Medulla oblongata (tissue), 1 donor: ENCODE measurements around the gene NFE2L2.
"Not testable (repeated sequence)": the region's sequence is repeated elsewhere in the genome, so short reads cannot be mapped to it uniquely, and the experiment has no call there.

Source experiments
- DNase-seq: peaks from one replicate; pipeline ENCODE4 v3.0.0-alpha.2; 2015; ENCODE audit errors: extremely low spot score

NFE2L2 gene

DNA sequence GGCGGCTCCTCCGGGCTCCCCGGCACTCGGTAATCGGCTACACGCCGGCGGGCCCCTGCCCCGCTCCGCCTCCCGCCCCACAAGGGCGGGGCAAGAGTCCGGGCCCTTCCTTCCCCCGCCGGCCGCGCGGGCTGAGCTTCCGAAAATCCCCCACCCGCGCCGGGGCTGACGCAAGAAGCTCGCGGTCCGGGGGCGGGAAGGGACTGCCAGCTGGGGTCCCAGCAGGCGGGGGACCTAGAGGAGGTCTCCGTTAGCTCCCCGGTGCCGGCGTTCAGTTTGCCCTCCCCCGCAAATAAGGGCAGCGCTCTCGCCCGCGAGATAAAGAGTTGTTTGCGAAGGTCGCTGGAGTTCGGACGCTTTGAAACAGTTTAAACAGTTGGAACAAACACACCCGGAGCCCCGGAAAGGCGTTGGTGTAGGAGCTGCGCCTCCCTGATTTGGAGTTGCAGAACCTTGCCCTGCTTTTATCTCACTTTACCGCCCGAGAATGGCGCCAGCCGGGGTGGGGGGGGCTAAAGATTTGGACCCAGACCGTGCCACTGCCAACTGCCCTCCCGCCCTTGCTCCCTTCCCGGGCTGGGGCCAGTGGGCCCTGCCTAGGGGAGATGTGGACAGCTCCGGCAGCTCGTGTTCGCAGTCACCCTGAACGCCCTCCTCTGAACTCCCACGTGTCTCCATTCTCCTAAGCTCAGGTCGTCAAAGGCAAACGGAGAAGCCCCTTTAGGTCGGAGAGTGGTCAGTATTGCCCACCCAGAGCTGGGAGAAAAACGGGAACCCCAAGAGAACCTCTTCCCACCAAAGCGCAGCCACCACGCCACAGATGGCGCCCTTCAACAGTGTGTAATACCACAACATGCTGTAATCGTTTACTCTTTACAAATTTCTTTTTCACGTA, at the start of gene NFE2L2:
Gene NFE2L2 (minus strand): TSS at position 35 of the 895 bp plus-strand sequence. CDS start 151 bp downstream, outside the sequence.
- DNase-seq: peak; percentile 95

DNA sequence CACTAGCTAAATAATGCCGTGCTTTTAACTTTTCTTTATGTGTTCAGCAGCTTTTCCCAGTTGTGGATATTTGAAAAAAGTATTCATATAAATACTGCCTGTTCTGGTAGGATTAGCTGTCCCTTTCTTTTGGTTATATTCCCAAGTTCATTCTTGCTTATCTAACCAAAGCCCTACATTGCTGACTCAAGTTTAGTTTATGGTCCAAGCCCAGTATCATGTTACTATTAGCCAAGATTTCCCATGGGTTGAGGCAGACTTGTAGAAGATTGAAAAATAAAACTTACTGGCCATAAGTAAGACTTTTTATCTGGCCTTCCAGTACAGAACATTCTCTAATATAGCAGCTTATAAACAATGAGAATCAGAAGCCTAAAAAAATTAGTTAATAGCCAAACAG, 49.7 kb upstream of the NFE2L2 start:
- DNase-seq: no peak

DNA sequence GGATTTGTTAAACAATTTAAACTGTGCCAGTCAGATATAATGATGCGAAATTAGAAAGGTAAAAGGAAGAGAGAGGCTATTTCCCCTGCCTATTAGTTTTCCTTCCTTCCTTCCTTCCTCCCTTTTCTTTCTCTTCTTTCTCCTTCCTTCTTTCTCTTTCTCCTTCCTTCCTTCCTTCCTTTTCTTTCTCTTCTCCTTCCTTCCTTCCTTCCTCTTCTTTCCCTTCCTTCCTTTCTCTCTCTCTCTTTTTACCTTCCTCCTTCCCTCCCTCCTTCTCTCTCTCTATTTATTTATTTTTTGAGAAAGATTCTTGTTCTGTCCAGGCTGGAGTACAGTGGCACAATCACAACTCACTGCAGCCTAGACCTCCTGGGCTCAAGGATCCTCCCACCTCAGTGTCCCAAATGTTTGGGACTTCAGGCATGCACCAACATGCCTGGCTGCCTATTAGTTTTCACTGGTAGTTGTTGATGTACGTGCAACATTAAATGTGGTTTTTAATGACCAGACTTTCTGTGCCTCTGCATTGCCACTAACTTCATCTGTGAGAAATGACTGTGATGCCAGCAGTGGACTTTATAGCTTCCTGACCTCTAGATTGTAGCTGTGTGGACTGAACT, 48.7 kb upstream of the NFE2L2 start:
- DNase-seq: no peak

DNA sequence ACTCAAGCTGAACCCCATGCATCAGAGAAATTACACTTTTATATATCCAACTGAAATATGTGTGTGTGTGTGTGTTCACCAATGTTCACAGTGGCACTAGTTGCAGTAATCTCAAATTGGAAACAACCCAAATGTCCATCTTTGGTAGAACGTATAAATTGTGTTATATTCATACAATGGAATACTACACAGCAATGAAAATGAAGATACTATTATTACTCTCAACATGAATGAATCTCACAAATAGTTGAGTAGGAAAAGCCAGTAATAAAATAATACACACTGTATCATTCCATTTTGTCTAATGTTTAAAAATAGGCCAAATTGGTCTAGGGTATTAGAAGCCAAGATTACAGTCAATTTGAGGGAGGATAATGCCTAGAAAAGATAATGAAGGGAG, 48.0 kb upstream of the NFE2L2 start:
- DNase-seq: no peak

DNA sequence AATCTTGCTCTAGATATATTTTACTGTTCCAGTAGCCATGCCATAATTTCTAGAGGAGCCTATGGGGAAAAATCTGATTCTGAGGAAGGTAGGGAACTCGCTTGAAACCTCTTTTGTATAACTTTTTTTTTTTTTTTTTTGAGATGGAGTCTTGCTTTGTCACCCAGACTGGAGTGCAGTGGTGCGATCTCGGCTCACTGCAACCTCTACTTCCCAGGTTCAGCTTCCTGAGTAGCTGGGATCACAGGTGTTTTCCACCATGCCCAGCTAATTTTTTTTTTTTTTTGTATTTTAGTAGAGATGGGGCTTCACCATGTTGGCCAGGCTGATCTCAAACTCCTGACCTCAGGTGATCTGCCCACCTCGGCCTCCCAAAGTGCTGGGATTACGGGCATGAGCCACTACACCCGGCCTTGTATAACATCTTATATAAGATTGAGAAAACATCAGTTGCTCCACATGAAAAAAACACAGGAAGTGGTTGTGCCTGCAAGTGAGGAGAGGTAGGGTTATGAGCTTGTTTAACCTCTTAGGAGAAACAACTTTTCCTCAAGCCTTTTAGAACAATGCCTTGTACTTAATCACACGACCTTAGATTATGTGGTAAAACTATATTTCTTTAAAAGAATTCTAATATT, 45.3 kb upstream of the NFE2L2 start:
- DNase-seq: not testable (repeated sequence)

DNA sequence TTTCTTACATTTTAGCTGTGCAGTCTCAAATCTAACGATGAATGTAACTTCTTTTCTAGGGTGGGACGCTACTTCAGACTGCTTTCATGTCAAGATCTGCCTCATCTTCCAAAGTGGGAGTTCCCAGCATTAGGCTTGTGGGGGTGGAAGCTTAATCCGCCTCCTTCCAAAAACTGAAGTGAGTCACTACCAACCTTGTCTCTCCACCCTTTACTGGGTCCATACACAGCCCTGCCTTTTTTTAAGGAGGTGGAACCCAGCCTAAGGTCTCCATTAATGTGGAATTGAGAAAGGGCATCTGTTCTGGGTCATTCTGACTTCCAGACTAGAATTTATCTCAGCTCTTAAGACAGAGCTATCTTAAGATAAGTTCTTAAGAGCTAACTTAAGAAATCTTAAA, 42.0 kb upstream of the NFE2L2 start:
- DNase-seq: no peak

DNA sequence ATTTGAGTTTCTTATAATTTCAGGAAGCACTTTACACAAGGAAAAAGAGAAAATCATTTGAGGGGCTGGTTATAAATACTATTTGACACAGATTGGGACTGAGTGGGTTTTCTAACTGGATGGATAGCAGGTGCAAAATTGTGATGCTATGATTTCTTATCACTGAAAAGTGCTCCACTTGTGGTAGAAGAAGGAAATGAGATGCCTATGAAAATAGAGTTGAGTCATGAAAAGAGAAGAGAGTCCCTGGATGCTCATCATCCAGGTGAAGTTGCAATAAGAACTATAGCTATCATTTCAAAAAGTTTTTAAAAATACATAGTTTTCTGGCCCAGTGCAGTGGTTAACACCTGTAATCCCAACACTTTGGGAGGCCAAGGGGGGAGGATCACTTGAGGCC, 39.4 kb upstream of the NFE2L2 start:
- DNase-seq: no peak

DNA sequence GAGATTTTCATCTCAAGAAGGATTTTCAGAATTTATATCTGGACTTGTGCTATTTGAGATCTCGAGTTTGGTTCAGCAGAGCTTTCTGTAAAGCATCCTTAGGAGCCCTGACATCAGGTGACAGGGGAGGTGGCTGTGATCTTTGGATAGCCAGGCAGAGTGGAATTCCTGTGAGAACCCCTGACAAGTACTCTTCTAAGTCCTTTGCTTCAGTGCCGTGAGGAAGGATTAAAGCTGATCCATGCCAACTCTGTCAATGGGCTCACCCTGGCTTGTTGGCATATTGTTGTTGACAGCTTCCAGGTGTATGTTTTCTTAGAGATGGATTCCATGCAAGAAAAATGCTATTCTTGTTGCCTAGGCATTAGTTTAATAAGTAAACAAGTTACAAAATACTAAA, 38.0 kb upstream of the NFE2L2 start:
- no peak for DNase-seq

DNA sequence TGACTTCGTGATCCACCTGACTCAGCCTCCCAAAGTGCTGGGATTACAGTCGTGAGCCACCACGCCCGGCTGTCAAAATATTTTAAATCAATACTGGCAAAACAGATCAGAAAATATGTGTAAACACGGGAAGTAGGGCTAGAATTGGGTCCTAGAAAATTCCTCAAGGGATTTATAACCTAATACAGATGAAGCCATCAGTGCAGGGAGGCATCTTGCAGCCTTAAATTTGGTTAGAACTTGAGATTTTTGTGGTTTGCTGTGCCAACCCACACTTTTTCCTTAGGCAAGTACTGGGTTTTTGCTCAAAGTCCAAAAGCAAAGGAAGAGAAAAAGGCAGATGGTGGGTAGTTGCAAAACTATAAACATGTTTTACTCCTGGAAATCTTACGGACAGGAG, 33.7 kb upstream of the NFE2L2 start:
- DNase-seq: no peak

DNA sequence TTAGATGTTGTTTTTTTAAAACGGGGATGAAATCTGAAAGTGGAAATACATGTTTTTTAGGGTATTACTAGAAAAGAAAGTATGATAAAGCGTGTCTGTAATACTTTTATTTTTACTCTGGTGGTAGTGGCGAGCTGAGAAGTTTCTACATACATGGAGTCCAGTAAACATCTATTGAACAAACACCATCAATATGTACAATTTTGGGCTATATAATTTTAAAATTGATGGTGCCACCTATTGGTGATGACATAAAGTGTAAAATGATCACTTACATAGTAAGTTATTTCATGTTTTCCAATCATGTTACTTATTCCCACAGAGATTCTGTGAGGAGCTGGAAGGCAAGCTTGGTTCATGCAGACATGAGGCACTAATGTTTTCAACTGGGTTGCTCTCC, 31.5 kb upstream of the NFE2L2 start:
- DNase-seq: peak; percentile 47

DNA sequence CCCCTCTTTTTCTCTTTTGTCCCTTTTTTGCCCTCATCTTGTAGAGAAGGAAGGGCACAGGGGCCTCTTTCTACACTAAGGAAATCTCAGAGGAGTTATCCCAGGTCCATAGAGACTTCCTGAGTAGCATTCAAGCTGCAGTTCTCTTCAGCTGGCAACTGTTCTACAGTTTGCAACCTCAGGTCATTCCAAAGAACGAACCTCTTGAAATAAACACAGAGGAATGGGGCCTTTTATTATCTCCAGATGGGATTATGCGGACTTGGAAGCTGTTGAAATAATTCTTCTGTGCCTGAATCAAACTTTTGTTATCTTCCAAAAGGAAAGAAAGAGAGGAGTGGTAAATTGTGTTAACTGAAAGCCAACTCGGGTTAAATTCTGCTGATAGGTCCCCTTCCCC, 31.0 kb upstream of the NFE2L2 start:
- DNase-seq: peak; percentile 26

DNA sequence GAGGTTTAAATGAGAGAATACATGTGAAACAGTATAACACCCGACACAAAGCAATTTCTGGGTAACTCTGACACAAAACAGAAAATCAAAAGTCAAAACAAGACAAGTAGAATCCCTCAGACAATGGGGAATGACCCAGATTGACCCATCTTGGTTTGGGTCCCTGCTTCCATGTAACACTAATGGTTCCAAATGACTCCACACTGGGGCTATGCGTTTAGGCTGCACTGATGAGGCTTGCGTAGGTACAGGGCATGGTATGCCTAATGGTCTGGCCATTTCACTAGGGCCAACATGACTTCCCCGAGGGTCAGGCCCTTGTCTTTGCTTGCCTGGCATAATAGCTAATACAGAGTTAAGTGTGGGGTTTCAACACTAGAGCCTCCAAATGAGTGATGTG, 27.2 kb upstream of the NFE2L2 start:
- no peak for DNase-seq

DNA sequence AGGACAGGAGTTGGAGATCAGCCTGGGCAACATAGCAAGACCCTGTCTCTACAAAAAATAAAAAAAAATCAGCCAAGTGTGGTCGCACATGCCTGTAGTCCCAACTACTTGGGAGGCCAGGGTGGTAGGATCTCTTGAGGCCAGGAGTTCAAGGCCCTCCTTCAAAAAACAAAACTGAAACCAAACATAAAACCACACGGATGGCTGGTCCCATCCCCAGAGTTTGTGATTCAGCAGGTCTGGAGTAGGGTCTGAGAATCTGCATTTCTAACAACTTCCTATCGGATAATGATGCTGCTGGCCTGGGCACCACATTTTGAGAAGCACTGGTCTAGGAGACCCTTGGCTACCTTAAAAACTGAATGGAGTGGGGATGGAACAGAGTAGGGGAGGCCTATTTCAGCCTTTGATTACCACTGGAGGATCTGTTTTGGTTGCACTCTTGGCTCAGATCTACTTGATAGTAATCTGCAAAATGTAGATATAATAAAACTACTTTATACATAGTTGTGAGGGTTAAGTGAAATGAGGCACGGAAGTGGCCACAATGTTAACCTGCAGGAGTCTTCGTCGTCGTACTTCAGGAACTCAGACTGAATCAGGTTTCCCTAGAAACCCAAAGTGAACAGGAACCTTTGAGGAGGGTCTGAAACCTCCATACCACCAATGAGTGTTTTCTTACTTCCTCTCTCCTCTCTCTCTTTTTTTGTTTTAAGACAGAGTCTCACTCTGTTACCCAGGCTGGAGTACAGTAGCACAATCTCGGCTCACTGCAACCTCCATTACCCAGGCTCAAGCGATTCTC, 25.5 kb upstream of the NFE2L2 start:
- DNase-seq: no peak

DNA sequence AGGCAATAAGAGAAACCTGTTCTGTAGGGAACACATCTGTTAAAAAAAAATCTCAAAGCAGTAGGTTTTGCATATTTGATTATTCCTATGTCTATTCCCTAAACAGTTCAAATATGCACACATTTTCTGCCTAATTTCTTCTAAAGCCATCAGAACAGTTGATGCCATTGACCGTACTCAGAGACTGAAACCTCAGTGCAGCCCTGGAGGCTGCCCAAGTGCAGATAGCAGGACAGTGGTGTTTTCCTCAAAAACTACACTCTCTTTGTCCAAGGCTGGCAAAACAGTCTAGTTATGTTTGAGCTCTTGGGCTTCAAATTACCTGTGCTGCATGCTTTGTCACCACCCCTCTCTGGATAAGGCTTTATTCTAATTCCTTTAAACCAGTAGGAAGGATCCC, 23.3 kb upstream of the NFE2L2 start:
- peak; percentile 23 for DNase-seq

DNA sequence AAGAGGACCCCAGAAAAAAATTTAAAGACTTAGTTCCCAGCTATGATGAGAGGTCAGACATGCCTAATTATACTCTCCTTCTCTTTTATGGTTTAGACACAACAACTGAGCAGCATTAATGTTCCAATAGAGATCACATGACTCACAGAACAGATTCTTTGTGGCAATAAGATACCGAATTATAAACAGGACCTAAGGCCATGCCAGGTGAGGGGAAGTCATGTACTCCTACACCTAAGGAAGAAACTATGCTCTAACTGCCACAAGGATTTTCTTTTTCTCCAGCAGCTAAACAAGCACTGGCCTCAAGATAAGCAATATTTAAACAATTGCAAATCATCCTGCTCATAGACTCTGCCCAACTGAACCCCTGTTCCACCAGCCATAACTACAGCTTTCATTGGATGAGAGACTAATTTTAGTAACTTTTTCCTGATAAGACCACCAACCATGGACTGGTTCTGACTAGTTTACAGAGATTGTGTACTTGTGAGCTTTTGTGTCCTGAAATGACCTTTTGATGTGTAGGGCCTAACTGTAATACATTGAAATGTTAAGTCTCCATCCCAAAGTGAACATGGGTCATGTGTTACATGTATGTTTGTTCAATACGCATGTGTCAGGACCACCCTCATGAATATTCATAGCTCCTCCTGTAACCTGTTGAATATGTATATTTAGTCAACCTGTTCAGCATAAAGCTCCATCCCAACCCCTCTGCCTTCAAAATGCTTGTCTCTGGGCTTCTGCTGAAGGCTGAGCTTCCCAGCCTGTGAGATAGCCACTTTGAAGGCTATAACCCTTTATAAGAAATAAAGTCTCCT, 21.6 kb upstream of the NFE2L2 start:
- no peak for DNase-seq

DNA sequence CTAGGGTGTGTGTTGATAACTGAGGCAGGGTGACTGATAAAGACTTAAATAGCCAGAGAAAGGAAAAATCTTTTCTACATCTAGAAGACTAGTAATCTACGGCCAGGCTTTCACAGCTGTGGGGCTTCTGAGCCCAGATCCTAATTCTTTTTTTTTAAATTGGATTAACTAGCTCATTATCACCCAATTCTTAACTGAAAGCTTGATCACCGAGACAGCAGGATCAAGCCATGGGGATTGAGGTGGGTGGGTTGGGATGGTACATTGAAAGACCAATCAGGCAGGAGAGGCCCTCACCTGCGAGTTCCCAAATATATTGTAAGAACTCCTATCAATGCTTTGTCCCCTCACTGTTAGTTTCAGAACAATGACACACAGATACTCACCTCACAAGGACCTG, 20.0 kb upstream of the NFE2L2 start:
- no peak for DNase-seq

DNA sequence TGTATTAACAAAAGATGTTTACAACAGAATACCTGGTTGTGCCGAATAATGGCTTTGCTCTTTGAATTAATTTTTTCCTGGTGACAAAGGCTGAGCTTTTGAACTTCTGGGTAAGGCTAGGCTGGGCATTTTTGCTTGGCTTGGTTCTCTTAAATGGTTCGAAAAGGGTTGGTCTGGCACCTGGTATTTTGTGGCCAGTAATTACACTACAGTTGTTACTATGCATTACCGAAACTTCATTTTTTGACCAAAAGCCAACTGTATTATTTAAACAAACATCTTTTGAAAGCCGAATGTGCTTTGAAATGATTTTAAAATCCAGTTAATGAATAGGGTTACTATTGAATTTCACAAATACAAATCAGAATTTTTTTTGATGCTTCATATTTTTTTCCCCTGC, 19.4 kb upstream of the NFE2L2 start:
- DNase-seq: no peak

DNA sequence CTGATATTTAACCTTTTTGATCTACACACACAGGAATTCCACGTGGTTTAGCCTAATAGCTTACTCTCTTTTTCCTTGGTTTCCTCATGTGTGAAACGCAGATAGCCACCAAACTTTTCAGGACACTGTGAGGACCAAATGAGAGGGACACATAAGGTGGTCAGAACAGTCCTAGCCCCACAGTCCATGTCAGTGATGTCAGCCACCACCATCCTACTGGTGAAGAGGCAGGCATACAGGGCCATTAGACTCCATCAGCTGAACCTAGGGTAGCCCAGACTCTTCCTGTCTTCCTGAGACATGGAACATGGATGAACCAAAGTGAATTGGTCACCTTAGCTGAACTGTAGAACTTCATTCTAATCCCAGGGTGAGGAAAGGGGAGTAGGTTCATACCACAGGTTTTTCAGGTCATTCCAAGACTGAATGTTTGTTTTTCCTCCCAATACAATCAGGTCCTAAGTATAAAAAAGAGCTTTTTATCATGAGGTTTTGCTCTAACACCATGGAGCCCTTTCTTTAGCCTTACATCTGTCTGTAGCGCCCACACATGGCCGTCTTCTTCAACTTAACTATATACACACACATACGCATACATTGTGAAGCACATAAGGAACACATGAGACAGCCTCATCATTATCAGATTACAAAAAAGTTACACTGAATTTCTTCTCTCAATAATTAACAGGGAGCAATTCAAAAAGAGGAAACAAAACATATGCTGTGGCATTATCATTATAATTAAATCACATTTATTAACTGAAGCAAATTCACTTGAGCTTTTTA, 18.5 kb upstream of the NFE2L2 start:
- no peak for DNase-seq

DNA sequence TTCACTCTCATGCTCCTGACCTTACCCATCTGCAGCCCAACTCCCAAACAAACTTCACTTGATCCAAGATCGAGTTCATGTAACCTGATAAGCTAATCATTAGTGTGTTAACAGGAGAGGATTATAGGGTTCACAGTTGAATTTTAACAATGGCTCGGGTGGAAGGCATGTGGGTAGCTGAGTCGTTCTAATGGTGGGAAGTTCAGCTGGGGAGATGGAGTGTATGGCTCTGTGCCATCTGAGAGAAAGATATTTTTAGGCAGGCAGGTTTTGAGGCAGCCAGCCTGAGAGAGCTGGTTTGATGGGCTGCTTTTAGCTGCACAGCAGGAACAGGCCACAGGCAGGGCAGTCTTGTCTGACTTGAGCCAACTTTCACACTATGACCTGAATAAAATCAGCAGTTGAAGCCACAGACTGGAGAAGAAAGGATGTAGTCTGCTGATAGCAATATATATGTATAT, 17.7 kb upstream of the NFE2L2 start:
- DNase-seq: peak; percentile 23
